Measurements from ENCODE around the gene UBE2L6.

DNA sequence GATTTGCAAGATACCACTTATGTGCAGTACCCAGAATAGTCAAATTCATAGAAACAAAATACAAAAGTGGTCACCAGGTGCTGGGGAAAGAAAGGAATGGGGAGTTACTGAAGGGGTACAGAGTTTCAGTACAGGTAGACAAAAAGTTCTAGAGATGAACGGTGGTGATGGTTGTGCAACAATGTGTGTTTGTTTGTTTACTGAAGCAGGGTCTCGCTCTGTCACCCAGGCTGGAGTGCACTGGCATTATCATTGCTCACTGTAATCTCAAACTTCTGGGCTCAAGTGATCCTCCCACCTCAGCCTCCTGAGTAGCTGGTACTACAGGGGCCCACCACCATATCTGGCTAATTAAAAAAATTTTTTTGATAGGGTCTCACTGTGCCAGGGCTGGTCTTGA lies 12.1 kb downstream of the UBE2L6 start:
- TF ChIP-seq EZH2phosphoT487 (IDR thresholded peaks at IDR 0.05; ENCODE audit: insufficient read depth, low read depth) (no peak), EZH2 (IDR thresholded peaks at IDR 0.05; ENCODE audit: insufficient read depth, poor library complexity, severe bottlenecking) (no peak)

Measured in GM23248 (cell line).